OCI-LY3 (cell line): ENCODE results near the gene IL21R.
"Not testable (repeated sequence)": the region's sequence is repeated elsewhere in the genome, so short reads cannot be mapped to it uniquely, and the experiment has no call there.

ENCODE experiments used
- H2AFZ ChIP-seq: fragments of 200-600, 300-600 bp; shearing (Covaris generic); 2 replicates; pipeline ENCODE4 v1.6.0; 2014; ENCODE audit warnings: antibody characterized with exemption, low read depth, low read length
- H3K27ac ChIP-seq: fragments of 200-600, 300-600 bp; sonication (generic); 2 replicates; pipeline ENCODE4 v1.5.1; 2014; ENCODE audit warnings: mild to moderate bottlenecking, low read length, moderate library complexity, mixed read lengths
- H3K27me3 ChIP-seq: fragments of 200-600, 300-600 bp; sonication (generic); 2 replicates; pipeline ENCODE4 v1.6.1; 2014; ENCODE audit warnings: low read depth, low read length, mixed read lengths
- H3K36me3 ChIP-seq: fragments of 200-600, 300-600 bp; sonication (generic); replicated peaks from 2 replicates; pipeline ENCODE3; 2014; ENCODE audit warnings: low read depth, low read length, mixed read lengths
- H3K4me1 ChIP-seq: fragments of 300-600, 200-600 bp; sonication (generic); 2 replicates; pipeline ENCODE4 v1.6.1; 2014; ENCODE audit warnings: low read length, mixed read lengths
- H3K4me2 ChIP-seq: fragments of 200-600, 300-600 bp; sonication (generic); 2 replicates; pipeline ENCODE4 v1.6.1; 2014; ENCODE audit warnings: low read length, mixed read lengths
- H3K4me3 ChIP-seq: fragments of 300-600, 200-600 bp; sonication (generic); 2 replicates; pipeline ENCODE4 v1.5.1; 2014; ENCODE audit warnings: antibody characterized with exemption, mild to moderate bottlenecking, low read length, moderate library complexity
- H3K79me2 ChIP-seq: fragments of 300-600, 200-600 bp; shearing (Covaris generic); 2 replicates; pipeline ENCODE4 v1.6.1; 2014; ENCODE audit warnings: mild to moderate bottlenecking, low read length, mixed read lengths
- H3K9ac ChIP-seq: fragments of 300-600, 200-600 bp; shearing (Covaris generic); 2 replicates; pipeline ENCODE4 v1.6.0; 2014; ENCODE audit warnings: mild to moderate bottlenecking, low read length, moderate library complexity
- H3K9me3 ChIP-seq: fragments of 200-600, 300-600 bp; shearing (Covaris generic); 2 replicates; pipeline ENCODE4 v1.6.1; 2014; ENCODE audit warnings: low read length, mixed read lengths; ENCODE audit not compliant: insufficient read depth
- H4K20me1 ChIP-seq: fragments of 200-600, 300-600 bp; sonication (generic); 2 replicates; pipeline ENCODE4 v1.6.1; 2016; ENCODE audit warnings: low read length, mixed read lengths; ENCODE audit not compliant: insufficient read depth
- CTCF ChIP-seq: fragments of 200-600, 300-600 bp; sonication (generic); IDR thresholded peaks from 2 replicates; pipeline ENCODE4 v1.5.1; 2014; ENCODE audit warnings: antibody characterized with exemption, low read length, low read depth
- EZH2phosphoT487 ChIP-seq: fragments of 200-600 bp; shearing (Covaris generic); IDR thresholded peaks from 2 replicates; pipeline ENCODE4 v1.6.1; 2018; ENCODE audit warnings: antibody characterized with exemption, mixed run types, low read depth

IL21R gene

GRCh38 chr16:27430512-27430911, 28.5 kb downstream of the IL21R start:
- no peak overlapping the region for H2AFZ ChIP-seq
- H3K4me2 ChIP-seq = peak overlapping the region; percentile 91
- H3K27me3 ChIP-seq = no peaks in the 10 kb centered on the region
- no peak for TF ChIP-seq EZH2phosphoT487
- H3K27ac ChIP-seq = peak overlapping the region; percentile 99
- H3K79me2 ChIP-seq = peaks cover 99% of the 10 kb centered on the region
- H3K9ac ChIP-seq = peak overlapping the region; percentile 46
- H3K36me3 ChIP-seq = peaks cover 76% of the 10 kb centered on the region
- H3K4me3 ChIP-seq = 0 out of 2 replicates have a peak overlapping the region, but pooled peaks have one; percentile 1
- no peaks in the 10 kb centered on the region for H3K9me3 ChIP-seq
- peaks cover 71% of the 10 kb centered on the region for H3K4me1 ChIP-seq
- H4K20me1 ChIP-seq = peaks cover 79% of the 10 kb centered on the region

- no peaks in the 10 kb centered on the region for H3K27me3 ChIP-seq
- H4K20me1 ChIP-seq = peaks cover 78% of the 10 kb centered on the region
- no peak overlapping the region for H3K4me3 ChIP-seq
- peaks cover 78% of the 10 kb centered on the region for H3K36me3 ChIP-seq
- peak overlapping the region; percentile 99 for H3K27ac ChIP-seq
- H3K9me3 ChIP-seq = no peaks in the 10 kb centered on the region
- H2AFZ ChIP-seq = no peak overlapping the region
- H3K79me2 ChIP-seq = peaks cover 99% of the 10 kb centered on the region
- no peak for TF ChIP-seq CTCF
- no peak for TF ChIP-seq EZH2phosphoT487
- H3K4me1 ChIP-seq = peaks cover 66% of the 10 kb centered on the region
- H3K9ac ChIP-seq = peak overlapping the region; percentile 46
- peak overlapping the region; percentile 91 for H3K4me2 ChIP-seq
These were observed 29.0 kb downstream of the IL21R start for GRCh38 chr16:27430923-27431484.

GRCh38 chr16:27431773-27432532, 30.0 kb downstream of the IL21R start:
- H3K36me3 ChIP-seq = peaks cover 80% of the 10 kb centered on the region
- no peaks in the 10 kb centered on the region for H3K9me3 ChIP-seq
- peak overlapping the region; percentile 4; the same call in 1 of the 2 replicates for H3K9ac ChIP-seq
- peak overlapping the region; percentile 99 for H3K27ac ChIP-seq
- H3K27me3 ChIP-seq = no peaks in the 10 kb centered on the region
- peaks cover 80% of the 10 kb centered on the region for H4K20me1 ChIP-seq
- no peak overlapping the region for H2AFZ ChIP-seq
- no peak for TF ChIP-seq EZH2phosphoT487
- no peak for TF ChIP-seq CTCF
- peaks cover 99% of the 10 kb centered on the region for H3K79me2 ChIP-seq
- no peak overlapping the region for H3K4me2 ChIP-seq
- H3K4me1 ChIP-seq = peaks cover 56% of the 10 kb centered on the region
- no peak overlapping the region for H3K4me3 ChIP-seq

- peak overlapping the region; percentile 99 for H3K27ac ChIP-seq
- no peak overlapping the region for H2AFZ ChIP-seq
- no peaks in the 10 kb centered on the region for H3K9me3 ChIP-seq
- H3K27me3 ChIP-seq = no peaks in the 10 kb centered on the region
- peaks cover 80% of the 10 kb centered on the region for H3K36me3 ChIP-seq
- peaks cover 50% of the 10 kb centered on the region for H3K4me1 ChIP-seq
- H4K20me1 ChIP-seq = peaks cover 81% of the 10 kb centered on the region
- peaks cover 99% of the 10 kb centered on the region for H3K79me2 ChIP-seq
- H3K9ac ChIP-seq = no peak overlapping the region; the same call in 1 of the 2 replicates
- TF ChIP-seq EZH2phosphoT487 (no peak), CTCF (no peak)
- H3K4me2 ChIP-seq = no peak overlapping the region
- no peak overlapping the region for H3K4me3 ChIP-seq
These were observed 30.6 kb downstream of the IL21R start for GRCh38 chr16:27432558-27432957.

GRCh38 chr16:27433191-27433590, 31.2 kb downstream of the IL21R start:
- not testable (repeated sequence) for H3K27me3 ChIP-seq, H3K4me3 ChIP-seq, H2AFZ ChIP-seq, H3K9me3 ChIP-seq, H3K9ac ChIP-seq, H3K4me2 ChIP-seq
- H3K36me3 ChIP-seq = peaks cover 81% of the 10 kb centered on the region
- H4K20me1 ChIP-seq = peaks cover 83% of the 10 kb centered on the region
- peaks cover 44% of the 10 kb centered on the region for H3K4me1 ChIP-seq
- peaks cover 99% of the 10 kb centered on the region for H3K79me2 ChIP-seq
- H3K27ac ChIP-seq = peak overlapping the region; percentile 99
